Esophagus (tissue), 2 donors: ENCODE measurements around the gene WEE2. TPM values are rescaled to one million over a fixed set of nuclear protein-coding genes. Genes with fewer than 3 reads are reported as not detected.

Source experiments
- H3K27ac ChIP-seq, 2 donors: one replicate each; pipeline ENCODE4 v1.5.1; 2013; ENCODE audit warnings: low read depth in 2 of 2, mild to moderate bottlenecking in 2 of 2, inconsistent platforms in 1 of 2, low read length in 1 of 2, moderate library complexity in 1 of 2
- H3K27me3 ChIP-seq, 2 donors: one replicate each; pipeline ENCODE4 v1.6.1; 2013; ENCODE audit warnings: low read length in 2 of 2, control low read depth in 1 of 2, mild to moderate bottlenecking in 1 of 2; ENCODE audit not compliant: insufficient read depth in 2 of 2, control insufficient read depth in 1 of 2
- H3K36me3 ChIP-seq, 2 donors: one replicate each; pipeline ENCODE4 v1.6.1; 2013; ENCODE audit warnings: low read length in 1 of 2; ENCODE audit not compliant: control insufficient read depth in 2 of 2, insufficient read depth in 2 of 2
- H3K4me1 ChIP-seq, 2 donors: one replicate each; pipeline ENCODE4 v1.6.1; 2013; ENCODE audit warnings: low read length in 1 of 2; ENCODE audit not compliant: control insufficient read depth in 2 of 2, insufficient read depth in 2 of 2
- H3K4me3 ChIP-seq, 2 donors: one replicate each; pipeline ENCODE4 v1.5.1; 2013; ENCODE audit warnings: low read length in 2 of 2, mild to moderate bottlenecking in 2 of 2, low read depth in 1 of 2, moderate library complexity in 1 of 2
- H3K9me3 ChIP-seq, 2 donors: one replicate each; pipeline ENCODE4 v1.6.1; 2013; ENCODE audit warnings: mild to moderate bottlenecking in 2 of 2, low read depth in 1 of 2, low read length in 1 of 2, moderate library complexity in 1 of 2; ENCODE audit not compliant: control insufficient read depth in 2 of 2, insufficient read depth in 1 of 2
- WGBS, 2 donors: extraction: QIAGEN DNeasy Blood & Tissue Kit; methylation state at CpG; one replicate each; pipeline ENCODE4 v1.1.7; 2013; 5-methylcytosine and 5-hydroxymethylcytosine counted together
- polyA plus RNA-seq, 2 donors: library from polyadenylated mRNA; stranded (reverse); fragments of 200-250 nt; gene quantifications; one replicate each; pipeline ENCODE4 v1.2.3, GENCODE V29; 2013
- donor health status: healthy with polysubstance abuse.
- donor health status: Bipolar disorder and iron deficiency.

The WEE2 gene
- polyA plus RNA-seq, 2 donors: not detected

GRCh38 chr7:141729020-141729419, 20.9 kb downstream of the WEE2 start:
- no peak overlapping the region for H3K27ac ChIP-seq

GRCh38 chr7:141731476-141732149, 23.5 kb downstream of the WEE2 start:
- Histone ChIP-seq H3K36me3 (no peaks in the 10 kb centered on the region), H3K4me1 (no peaks in the 10 kb centered on the region), H3K9me3 (no peaks in the 10 kb centered on the region), H3K27ac (no peak overlapping the region), H3K27me3 (no peaks in the 10 kb centered on the region), H3K4me3 (no peak overlapping the region)
- WGBS, 2 donors: 80 to 87% methylated on average over 24 of the region's 24 CpGs

More at GRCh38 chr7:141729020-141729419, 20.9 kb downstream of the WEE2 start:
- H3K36me3 ChIP-seq: no peaks in the 10 kb centered on the region
- H3K9me3 ChIP-seq: no peaks in the 10 kb centered on the region
- 80 to 94% methylated on average over 1 of the region's 1 CpG for WGBS, 2 donors
- no peaks in the 10 kb centered on the region for H3K4me1 ChIP-seq
- no peak overlapping the region for H3K4me3 ChIP-seq
- H3K27me3 ChIP-seq: no peaks in the 10 kb centered on the region

GRCh38 chr7:141737118-141737835, 29.1 kb downstream of the WEE2 start:
- H3K27me3 ChIP-seq: no peaks in the 10 kb centered on the region
- H3K9me3 ChIP-seq: no peaks in the 10 kb centered on the region
- H3K4me3 ChIP-seq: peak overlapping the region; percentile 94 to 95
- peaks cover 0 to 2% of the 10 kb centered on the region in 2 donors for H3K4me1 ChIP-seq
- peak overlapping the region; percentile 92 to 97 for H3K27ac ChIP-seq
- WGBS, 2 donors: 52 to 62% methylated on average over 11 of the region's 11 CpGs
- peaks cover 2 to 4% of the 10 kb centered on the region in 2 donors for H3K36me3 ChIP-seq

GRCh38 chr7:141737836-141738591, 29.9 kb downstream of the WEE2 start, which contains the start of gene SSBP1:
Gene SSBP1, plus strand, starts transcription at chr7:141738358. Its CDS starts 809 bp downstream, at chr7:141739167.
- peak within 1 kb of the TSS; percentile 94 to 95 for H3K4me3 ChIP-seq
- peaks cover 0 to 2% of the 10 kb centered on the region in 2 donors for H3K4me1 ChIP-seq
- peak within 1 kb of the TSS; percentile 92 to 97 for H3K27ac ChIP-seq
- H3K27me3 ChIP-seq: no peaks in the 10 kb centered on the region
- H3K36me3 ChIP-seq: peaks cover 2 to 4% of the 10 kb centered on the region in 2 donors
- WGBS, 2 donors: 1% methylated on average over 46 of the region's 46 CpGs
- H3K9me3 ChIP-seq: no peaks in the 10 kb centered on the region

GRCh38 chr7:141738592-141739013, 30.4 kb downstream of the WEE2 start:
- H3K27ac ChIP-seq: peak overlapping the region; percentile 88 to 97
- peak overlapping the region; percentile 94 to 95 for H3K4me3 ChIP-seq
- peaks cover 0 to 2% of the 10 kb centered on the region in 2 donors for H3K4me1 ChIP-seq
- WGBS, 2 donors: 1% methylated on average over 6 of the region's 6 CpGs
- H3K9me3 ChIP-seq: no peaks in the 10 kb centered on the region
- H3K36me3 ChIP-seq: peaks cover 6 to 8% of the 10 kb centered on the region in 2 donors
- no peaks in the 10 kb centered on the region for H3K27me3 ChIP-seq

GRCh38 chr7:141739250-141739649, 31.1 kb downstream of the WEE2 start:
- WGBS, 2 donors: 61 to 64% methylated on average over 3 of the region's 3 CpGs
- H3K4me1 ChIP-seq: peaks cover 0 to 2% of the 10 kb centered on the region in 2 donors
- peaks cover 11 to 12% of the 10 kb centered on the region in 2 donors for H3K36me3 ChIP-seq
- no peaks in the 10 kb centered on the region for H3K27me3 ChIP-seq
- no peaks in the 10 kb centered on the region for H3K9me3 ChIP-seq
- H3K27ac ChIP-seq: no peak overlapping the region
- H3K4me3 ChIP-seq: peak overlapping the region in 1 of 2 donors; percentile 94

- Histone ChIP-seq H3K27ac (no peak overlapping the region), H3K4me1 (peaks cover 0 to 1% of the 10 kb centered on the region in 2 donors), H3K27me3 (no peaks in the 10 kb centered on the region), H3K36me3 (peaks cover 11 to 19% of the 10 kb centered on the region in 2 donors), H3K9me3 (no peaks in the 10 kb centered on the region), H3K4me3 (no peak overlapping the region)
- WGBS, 2 donors: 83 to 93% methylated on average over 1 of the region's 1 CpG
Observed at GRCh38 chr7:141742229-141742628, 34.1 kb downstream of the WEE2 start.

- no peaks in the 10 kb centered on the region for H3K9me3 ChIP-seq
- no peaks in the 10 kb centered on the region for H3K27me3 ChIP-seq
- WGBS, 2 donors: 89 to 90% methylated on average over 2 of the region's 2 CpGs
- H3K36me3 ChIP-seq: peaks cover 11 to 21% of the 10 kb centered on the region in 2 donors
- no peaks in the 10 kb centered on the region for H3K4me1 ChIP-seq
- no peak overlapping the region for H3K4me3 ChIP-seq
- H3K27ac ChIP-seq: no peak overlapping the region
Observed at GRCh38 chr7:141744131-141744530, 36.0 kb downstream of the WEE2 start.

GRCh38 chr7:141748396-141748795, 40.2 kb downstream of the WEE2 start:
- Histone ChIP-seq H3K27me3 (no peaks in the 10 kb centered on the region), H3K9me3 (peaks cover 0 to 7% of the 10 kb centered on the region in 2 donors), H3K27ac (no peak overlapping the region), H3K4me1 (no peaks in the 10 kb centered on the region), H3K4me3 (no peak overlapping the region), H3K36me3 (peaks cover 13 to 26% of the 10 kb centered on the region in 2 donors)
- WGBS, 2 donors: 93 to 97% methylated on average over 2 of the region's 2 CpGs
